Endothelial cell of umbilical vein (primary cell): Measurements from ENCODE around the gene CCSAP. TPM values are rescaled to one million over a fixed set of nuclear protein-coding genes. Genes with fewer than 3 reads are reported as not detected.

ENCODE experiments used
- BruUV-seq: library from RNA; stranded (reverse); fragments of 400-500 nt; replicated peaks from 2 replicates; lab custom pipeline; 2021; lab: Mats Ljungman, UMichigan
- CTCF ChIA-PET: fragments of 300-600, 350-600 bp; sonication (Branson Sonifier 250); formaldehyde crosslinking; loops from one replicate; lab custom pipeline; 2021; ENCODE audit warnings: antibody characterized with exemption, inconsistent platforms; lab: Charles Lee
- POLR2A ChIA-PET: fragments of 300-600, 350-600 bp; sonication (Branson Sonifier 250); formaldehyde crosslinking; loops from one replicate; lab custom pipeline; 2021; ENCODE audit warnings: antibody characterized with exemption, inconsistent platforms; lab: Charles Lee
- DNase-seq: peaks from one replicate; pipeline ENCODE4 v3.0.0-alpha.2; 2011; ENCODE audit warnings: low read depth, low spot score
- FAIRE-seq: peaks from 2 replicates; lab custom pipeline; 2011; peaks lifted over from hg19 to GRCh38; lab: Jason Lieb, UNC
- H2AFZ ChIP-seq: 2 replicates; pipeline ENCODE4 v1.6.0; 2012; ENCODE audit warnings: low read depth, low read length, control low read depth, inconsistent platforms
- H3K27ac ChIP-seq: 2 replicates; pipeline ENCODE4 v1.5.1; 2011; ENCODE audit warnings: low read depth, mild to moderate bottlenecking, control low read depth, low read length, moderate library complexity; ENCODE audit not compliant: insufficient read depth
- H3K27me3 ChIP-seq, 2 experiments: 2 replicates each; pipeline versions ENCODE4 v1.6.0 to v1.6.1; 2011; ENCODE audit warnings: low read length in 2 of 2, mixed read lengths in 1 of 2; ENCODE audit not compliant: control insufficient read depth in 2 of 2, insufficient read depth in 2 of 2
- H3K36me3 ChIP-seq, 2 experiments: 2 replicates in 1 of 2; 3 replicates in 1 of 2; pipeline ENCODE4 v1.5.1; 2011; ENCODE audit warnings: low read length in 2 of 2, mild to moderate bottlenecking in 1 of 2, moderate library complexity in 1 of 2; ENCODE audit not compliant: control insufficient read depth in 2 of 2, insufficient read depth in 2 of 2; ENCODE audit errors: extremely low read depth in 1 of 2
- H3K4me1 ChIP-seq: 3 replicates; pipeline ENCODE4 v1.5.1; 2011; ENCODE audit warnings: mild to moderate bottlenecking, low read length; ENCODE audit not compliant: control insufficient read depth, insufficient read depth; ENCODE audit errors: extremely low read depth
- H3K4me2 ChIP-seq: 2 replicates; pipeline ENCODE4 v1.6.1; 2011; ENCODE audit warnings: low read length, control low read depth, mixed read lengths; ENCODE audit not compliant: insufficient read depth
- H3K4me3 ChIP-seq, 3 experiments: fragments of 200-600 bp in 1 of 3; sonication (generic), shearing (Covaris generic) in 1 of 3; replicated peaks in 1 of 3; 2 replicates each; pipeline ENCODE4 v1.5.1; 2011 to 2016; ENCODE audit warnings: control low read depth in 3 of 3, low read length in 3 of 3, mild to moderate bottlenecking in 2 of 3, inconsistent platforms in 1 of 3, low read depth in 1 of 3, moderate library complexity in 1 of 3; ENCODE audit not compliant: insufficient read depth in 1 of 3
- H3K79me2 ChIP-seq: 2 replicates; pipeline ENCODE4 v1.6.0; 2012; ENCODE audit warnings: low read length, inconsistent platforms; ENCODE audit not compliant: control insufficient read depth, insufficient read depth
- H3K9ac ChIP-seq: replicated peaks from 2 replicates; pipeline ENCODE3; 2011; ENCODE audit warnings: low read length, control low read depth; ENCODE audit not compliant: insufficient read depth; ENCODE audit errors: extremely low read depth
- H3K9me1 ChIP-seq: replicated peaks from 3 replicates; pipeline ENCODE4 v1.6.0; 2011; ENCODE audit warnings: mild to moderate bottlenecking, low read length; ENCODE audit not compliant: control insufficient read depth, insufficient read depth; ENCODE audit errors: extremely low read depth
- H3K9me3 ChIP-seq: replicated peaks from 2 replicates; pipeline ENCODE4 v1.5.1; 2012; ENCODE audit warnings: low read length, inconsistent platforms; ENCODE audit not compliant: control insufficient read depth, insufficient read depth
- H4K20me1 ChIP-seq: replicated peaks from 2 replicates; pipeline ENCODE3; 2011; ENCODE audit warnings: mild to moderate bottlenecking, low read length; ENCODE audit not compliant: control insufficient read depth, insufficient read depth; ENCODE audit errors: extremely low read depth
- EZH2 ChIP-seq: IDR thresholded peaks from 2 replicates; pipeline ENCODE4 v1.6.1; 2012; ENCODE audit warnings: borderline replicate concordance, low read depth, mild to moderate bottlenecking, moderate library complexity, low read length, inconsistent platforms; ENCODE audit not compliant: severe bottlenecking
- FOS ChIP-seq: IDR thresholded peaks from 2 replicates; pipeline ENCODE4 v1.6.1; 2011; ENCODE audit warnings: mild to moderate bottlenecking, low read length, moderate library complexity, borderline replicate concordance; ENCODE audit not compliant: insufficient read depth
- GATA2 ChIP-seq: IDR thresholded peaks from 2 replicates; pipeline ENCODE4 v1.7.0; 2011; ENCODE audit warnings: low read depth, mild to moderate bottlenecking, moderate library complexity, mixed read lengths, low read length; ENCODE audit not compliant: insufficient read length, insufficient read depth
- JUN ChIP-seq: IDR thresholded peaks from 2 replicates; pipeline ENCODE4 v1.6.1; 2011; ENCODE audit warnings: borderline replicate concordance, low read depth; ENCODE audit not compliant: insufficient read length, insufficient read depth
- MYC ChIP-seq: IDR thresholded peaks from one replicate; pipeline ENCODE4 v1.6.1; 2011; ENCODE audit warnings: mild to moderate bottlenecking, low read depth, low read length
- POLR2A ChIP-seq: IDR thresholded peaks from 2 replicates; pipeline ENCODE4 v1.6.1; 2012; ENCODE audit warnings: low read depth, mild to moderate bottlenecking, control low read depth, low read length
- POLR2AphosphoS5 ChIP-seq: IDR thresholded peaks from 2 replicates; pipeline ENCODE4 v1.6.1; 2012; ENCODE audit warnings: low read depth, mild to moderate bottlenecking, control low read depth, low read length, moderate library complexity; ENCODE audit not compliant: insufficient read depth
- dilution Hi-C: fragments of 300-500 bp; cut with MboI; formaldehyde crosslinking; loops from one replicate; pipeline ENCODE4 v1.15.0; 2019; ENCODE audit warnings: low sequenced_read_pairs; ENCODE audit not compliant: extremely low pct_ligation_motif_present
- intact Hi-C: fragments of 100-400 bp; cut with micrococcal nuclease; formaldehyde crosslinking; loops from one replicate; pipeline ENCODE4 v1.10.0; 2022
- polyA plus RNA-seq, 4 experiments: library from polyadenylated mRNA; depleted of rRNA in 3 of 4; stranded (reverse) in 3 of 4; unstranded in 1 of 4; fragments of >200 nt; gene quantifications; 2 replicates each; pipeline versions ENCODE4 v1.2.1 to v1.2.3, GENCODE V29; 2011 to 2012; ENCODE audit warnings: missing spikeins in 1 of 4
- total RNA-seq: library from RNA; stranded (reverse); gene quantifications from 2 replicates; pipeline ENCODE4 v1.2.3, GENCODE V29; 2021
- TF ChIP-seq, protein P1 (sequence below), 2 donors: IDR thresholded peaks; 1 replicate in 1 of 2; 2 replicates in 1 of 2; pipeline ENCODE4 v1.5.1; 2011; ENCODE audit warnings: low read length in 2 of 2, mild to moderate bottlenecking in 2 of 2, moderate library complexity in 2 of 2, control low read depth in 1 of 2, inconsistent platforms in 1 of 2, low read depth in 1 of 2; ENCODE audit not compliant: insufficient read depth in 1 of 2; ENCODE audit errors: extremely low read depth in 1 of 2
- TF ChIP-seq, protein P2 (sequence below): IDR thresholded peaks from 2 replicates; pipeline ENCODE4 v1.6.1; 2011; ENCODE audit not compliant: insufficient read depth, insufficient read length

The CCSAP gene
- total and polyA plus RNA-seq, 2 donors (not counting 3 experiments of a cell fraction or from before 2014, with no cell fraction given), result 1.3 to 5.7 TPM

GRCh38 chr1:229325401-229325800, 17.4 kb downstream of the CCSAP start:
- ChIA-PET POLR2A (no interaction called here), CTCF (interaction anchor here (1.6 kb wide), 1 partner anchor 67 kb away, joined by 4 read pairs; no protein-coding TSS in a partner anchor)
- intact Hi-C loops, result no loop called here
- dilution Hi-C loops, result no loop called here
- no peak overlapping the region for H3K9ac ChIP-seq
- H3K27ac ChIP-seq, result no peak overlapping the region
- H3K36me3 ChIP-seq, result peaks cover 5 to 8% of the 10 kb centered on the region in 2 experiments
- H3K27me3 ChIP-seq, result no peaks in the 10 kb centered on the region
- H3K4me3 ChIP-seq, result no peak overlapping the region
- TF ChIP-seq EZH2 (no peak), MYC (no peak), FOS (no peak), POLR2AphosphoS5 (no peak), JUN (no peak), POLR2A (no peak), GATA2 (no peak)
- TF ChIP-seq, protein P1, sequence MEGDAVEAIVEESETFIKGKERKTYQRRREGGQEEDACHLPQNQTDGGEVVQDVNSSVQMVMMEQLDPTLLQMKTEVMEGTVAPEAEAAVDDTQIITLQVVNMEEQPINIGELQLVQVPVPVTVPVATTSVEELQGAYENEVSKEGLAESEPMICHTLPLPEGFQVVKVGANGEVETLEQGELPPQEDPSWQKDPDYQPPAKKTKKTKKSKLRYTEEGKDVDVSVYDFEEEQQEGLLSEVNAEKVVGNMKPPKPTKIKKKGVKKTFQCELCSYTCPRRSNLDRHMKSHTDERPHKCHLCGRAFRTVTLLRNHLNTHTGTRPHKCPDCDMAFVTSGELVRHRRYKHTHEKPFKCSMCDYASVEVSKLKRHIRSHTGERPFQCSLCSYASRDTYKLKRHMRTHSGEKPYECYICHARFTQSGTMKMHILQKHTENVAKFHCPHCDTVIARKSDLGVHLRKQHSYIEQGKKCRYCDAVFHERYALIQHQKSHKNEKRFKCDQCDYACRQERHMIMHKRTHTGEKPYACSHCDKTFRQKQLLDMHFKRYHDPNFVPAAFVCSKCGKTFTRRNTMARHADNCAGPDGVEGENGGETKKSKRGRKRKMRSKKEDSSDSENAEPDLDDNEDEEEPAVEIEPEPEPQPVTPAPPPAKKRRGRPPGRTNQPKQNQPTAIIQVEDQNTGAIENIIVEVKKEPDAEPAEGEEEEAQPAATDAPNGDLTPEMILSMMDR (IDR thresholded peaks at IDR 0.05; ENCODE audit: extremely low read depth in 1 of 2, insufficient read depth in 1 of 2, low read depth in 1 of 2, low read length in 2 of 2), result no peak
- TF ChIP-seq, protein P2, sequence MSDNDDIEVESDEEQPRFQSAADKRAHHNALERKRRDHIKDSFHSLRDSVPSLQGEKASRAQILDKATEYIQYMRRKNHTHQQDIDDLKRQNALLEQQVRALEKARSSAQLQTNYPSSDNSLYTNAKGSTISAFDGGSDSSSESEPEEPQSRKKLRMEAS, result no peak
- H3K9me1 ChIP-seq, result no peaks in the 10 kb centered on the region
- H3K79me2 ChIP-seq, result no peaks in the 10 kb centered on the region
- H3K9me3 ChIP-seq, result no peaks in the 10 kb centered on the region
- no peaks in the 10 kb centered on the region for H3K4me1 ChIP-seq
- no peaks in the 10 kb centered on the region for H4K20me1 ChIP-seq
- FAIRE-seq (no peak), DNase-seq (no peak)
- BruUV-seq, result no TSS peak
- H3K4me2 ChIP-seq, result no peak overlapping the region
- H2AFZ ChIP-seq, result no peak overlapping the region
